Lung (tissue), 12 donors: Measurements from ENCODE around the gene FNDC5. TPM values are rescaled to one million over a fixed set of nuclear protein-coding genes. Genes with fewer than 3 reads are reported as not detected.

Source experiments
- ATAC-seq: fragments of 200-7000 bp; cut with Tn5 transposase; one replicate; pipeline ENCODE4 v1.9.1; 2020; ENCODE audit warnings: moderate number of reproducible peaks; ENCODE audit not compliant: insufficient read depth, low FRiP score
- DNase-seq, 3 donors: peaks; one replicate each; pipeline ENCODE4 v3.0.0-alpha.2; 2013 to 2017
- H3K27ac ChIP-seq, 2 donors: one replicate each; pipeline ENCODE4 v1.5.1; 2013; ENCODE audit warnings: mild to moderate bottlenecking in 2 of 2, moderate library complexity in 2 of 2, control low read depth in 1 of 2, inconsistent platforms in 1 of 2, low read depth in 1 of 2, low read length in 1 of 2
- H3K27me3 ChIP-seq, 3 donors: one replicate each; pipeline ENCODE4 v1.5.1; 2013; ENCODE audit warnings: low read length in 2 of 3; ENCODE audit not compliant: control insufficient read depth in 3 of 3, insufficient read depth in 3 of 3
- H3K36me3 ChIP-seq, 4 donors: one replicate each; pipeline ENCODE4 v1.5.1; 2013; ENCODE audit warnings: low read length in 4 of 4, mild to moderate bottlenecking in 1 of 4, moderate library complexity in 1 of 4; ENCODE audit not compliant: control insufficient read depth in 4 of 4, insufficient read depth in 4 of 4
- H3K4me1 ChIP-seq, 5 donors: one replicate each; pipeline ENCODE4 v1.5.1; 2013; ENCODE audit warnings: low read length in 5 of 5, mild to moderate bottlenecking in 2 of 5, moderate library complexity in 1 of 5; ENCODE audit not compliant: control insufficient read depth in 5 of 5, insufficient read depth in 5 of 5
- H3K4me3 ChIP-seq: one replicate; pipeline ENCODE4 v1.5.1; 2013; ENCODE audit warnings: mild to moderate bottlenecking, control low read depth, moderate library complexity
- H3K9ac ChIP-seq, 2 donors: one replicate each; pipeline ENCODE4 v1.5.1; 2013; ENCODE audit warnings: low read length in 2 of 2, control low read depth in 1 of 2; ENCODE audit not compliant: insufficient read depth in 1 of 2
- H3K9me3 ChIP-seq, 4 donors: one replicate each; pipeline ENCODE4 v1.5.1; 2013; ENCODE audit warnings: low read length in 3 of 4, mild to moderate bottlenecking in 1 of 4, moderate library complexity in 1 of 4; ENCODE audit not compliant: control insufficient read depth in 4 of 4, insufficient read depth in 3 of 4
- WGBS, 2 donors: extraction: QIAGEN DNeasy Blood & Tissue Kit; methylation state at CpG; one replicate each; pipeline ENCODE4 v1.1.7; 2013; 5-methylcytosine and 5-hydroxymethylcytosine counted together
- polyA plus RNA-seq, 2 donors: library from polyadenylated mRNA; stranded (reverse); fragments of 200-250 nt; gene quantifications; one replicate each; pipeline ENCODE4 v1.2.1, GENCODE V29; 2013
- total RNA-seq, 2 donors: library from RNA; depleted of rRNA in 1 of 2; stranded (reverse); fragments of >200 nt in 1 of 2; gene quantifications; one replicate each; pipeline ENCODE4 v1.2.1, GENCODE V29; 2014 to 2021
- TF ChIP-seq, protein P1 (sequence below): IDR thresholded peaks from 2 replicates; pipeline ENCODE4 v1.5.1; 2012; ENCODE audit warnings: mild to moderate bottlenecking; ENCODE audit errors: control extremely low read depth, extremely low read depth
- donor health status: control.
- donor health status: control.
- donor health status: Bipolar disorder and iron deficiency.
- donor health status: healthy.
- donor health status: DM: yes; HTN: yes; CAD: no.

The FNDC5 gene
- total and polyA plus RNA-seq, 4 donors, result 0.10 to 5.3 (median 0.25) TPM

DNA sequence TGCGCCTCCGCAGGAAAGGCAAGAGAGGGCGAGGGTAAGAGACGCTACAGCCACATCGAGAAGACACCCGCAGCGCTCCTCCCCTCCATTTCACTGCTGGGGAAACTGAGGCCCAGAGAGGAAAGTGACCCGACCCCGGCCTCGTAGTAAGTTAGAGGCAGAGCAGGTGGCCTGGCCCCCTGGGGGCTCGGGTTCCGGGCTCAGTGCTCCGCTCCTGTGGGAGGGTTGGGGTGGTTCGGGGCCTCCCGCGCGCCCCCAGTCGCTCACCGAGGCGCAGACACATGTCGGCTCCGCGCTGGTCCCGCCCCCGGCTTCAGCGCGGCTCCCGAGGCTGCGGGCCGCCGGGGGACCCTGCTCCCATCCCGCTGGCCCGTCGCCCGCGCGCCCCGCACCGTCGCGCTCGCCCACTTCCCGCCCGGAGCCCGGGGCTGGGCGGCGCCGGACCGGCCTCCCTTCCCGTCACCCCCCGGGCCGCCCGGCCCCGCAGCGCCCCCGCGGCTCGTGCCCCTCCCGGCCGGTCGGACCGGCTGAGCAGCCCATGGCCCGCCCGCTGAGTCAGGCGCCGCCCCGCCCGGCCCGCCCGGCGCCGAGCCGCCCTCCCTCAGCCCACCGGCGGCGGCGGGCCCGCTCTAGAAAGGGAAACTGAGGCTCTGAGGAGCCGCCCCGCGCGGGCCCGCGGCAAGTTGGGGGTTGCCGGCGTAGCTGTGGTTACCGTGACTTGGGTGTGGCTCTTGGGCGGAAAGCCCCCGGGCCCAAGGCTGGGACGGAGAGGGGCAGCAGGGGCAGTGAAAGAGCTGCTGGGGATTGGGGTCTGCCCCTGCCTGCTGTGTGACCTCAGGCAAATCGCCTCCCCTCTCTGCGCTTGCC, 30.5 kb upstream of the FNDC5 start, which contains the start of gene TMEM54:
Gene TMEM54, minus strand, starts transcription at position 434 of the 867 bp plus-strand sequence. Its CDS starts 151 bp downstream, at position 283.
- Histone ChIP-seq H3K9me3 (no peaks in the 10 kb centered on the region), H3K27me3 (peaks cover 0 to 11% (median 6%) of the 10 kb centered on the region in 3 donors), H3K27ac (no peak within 1 kb of the TSS), H3K36me3 (no peaks in the 10 kb centered on the region), H3K9ac (no peak within 1 kb of the TSS), H3K4me3 (peak within 1 kb of the TSS; percentile 59), H3K4me1 (peaks cover 0 to 11% (median 0%) of the 10 kb centered on the region in 5 donors)
- WGBS, 2 donors, result 1% methylated on average over 75 to 92 of the region's 92 CpGs
- TF ChIP-seq, protein P1, sequence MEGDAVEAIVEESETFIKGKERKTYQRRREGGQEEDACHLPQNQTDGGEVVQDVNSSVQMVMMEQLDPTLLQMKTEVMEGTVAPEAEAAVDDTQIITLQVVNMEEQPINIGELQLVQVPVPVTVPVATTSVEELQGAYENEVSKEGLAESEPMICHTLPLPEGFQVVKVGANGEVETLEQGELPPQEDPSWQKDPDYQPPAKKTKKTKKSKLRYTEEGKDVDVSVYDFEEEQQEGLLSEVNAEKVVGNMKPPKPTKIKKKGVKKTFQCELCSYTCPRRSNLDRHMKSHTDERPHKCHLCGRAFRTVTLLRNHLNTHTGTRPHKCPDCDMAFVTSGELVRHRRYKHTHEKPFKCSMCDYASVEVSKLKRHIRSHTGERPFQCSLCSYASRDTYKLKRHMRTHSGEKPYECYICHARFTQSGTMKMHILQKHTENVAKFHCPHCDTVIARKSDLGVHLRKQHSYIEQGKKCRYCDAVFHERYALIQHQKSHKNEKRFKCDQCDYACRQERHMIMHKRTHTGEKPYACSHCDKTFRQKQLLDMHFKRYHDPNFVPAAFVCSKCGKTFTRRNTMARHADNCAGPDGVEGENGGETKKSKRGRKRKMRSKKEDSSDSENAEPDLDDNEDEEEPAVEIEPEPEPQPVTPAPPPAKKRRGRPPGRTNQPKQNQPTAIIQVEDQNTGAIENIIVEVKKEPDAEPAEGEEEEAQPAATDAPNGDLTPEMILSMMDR, result no peak
- DNase-seq, result peak; percentile 32 to 69 (median 49)
- peak; percentile 85 for ATAC-seq

GRCh38 chr1:32900371-32900955, 29.8 kb upstream of the FNDC5 start:
- peak overlapping the region; percentile 59 for H3K4me3 ChIP-seq
- ATAC-seq (no peak), DNase-seq (no peak)
- H3K36me3 ChIP-seq, result no peaks in the 10 kb centered on the region
- no peak overlapping the region for H3K9ac ChIP-seq
- no peak overlapping the region for H3K27ac ChIP-seq
- H3K27me3 ChIP-seq, result peaks cover 0 to 11% (median 6%) of the 10 kb centered on the region in 3 donors
- no peaks in the 10 kb centered on the region for H3K9me3 ChIP-seq
- WGBS, 2 donors, result 28 to 29% methylated on average over 20 to 22 of the region's 22 CpGs
- TF ChIP-seq, protein P1, result no peak
- peaks cover 0 to 11% (median 0%) of the 10 kb centered on the region in 5 donors for H3K4me1 ChIP-seq

DNA sequence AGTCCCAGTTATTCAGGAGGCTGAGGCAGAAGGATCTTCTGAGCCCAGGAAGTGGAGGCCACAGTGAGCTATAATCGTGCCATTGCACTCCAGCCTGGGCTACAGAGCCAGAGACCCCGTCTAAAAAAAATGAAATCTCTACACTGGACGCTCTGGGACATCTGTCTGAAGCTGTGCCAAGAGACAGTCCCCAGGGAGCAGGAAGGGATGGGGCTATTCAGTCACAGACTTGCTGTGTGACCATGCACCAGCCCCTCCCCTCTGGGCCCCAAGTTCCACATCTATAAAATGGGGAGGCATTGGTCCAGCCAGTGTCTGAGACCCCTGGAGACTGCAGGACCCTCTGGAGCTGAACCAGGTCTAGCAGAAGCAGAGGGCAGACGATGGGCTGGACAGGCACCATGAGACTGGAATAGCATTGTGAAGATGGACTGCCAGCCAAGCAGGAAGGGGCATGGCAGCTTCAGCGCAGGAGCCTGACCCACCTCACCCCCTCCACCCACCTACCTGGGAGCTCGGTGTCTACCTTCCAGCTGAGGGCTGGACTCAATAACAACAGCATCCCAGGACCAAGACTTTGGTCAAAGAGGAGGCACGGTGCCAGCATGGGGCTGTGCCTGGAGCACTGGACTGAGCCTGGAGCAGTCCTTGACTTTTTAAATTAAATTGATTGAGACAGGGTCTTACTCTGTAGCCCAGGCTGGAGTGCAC, 29.0 kb upstream of the FNDC5 start:
- Histone ChIP-seq H3K36me3 (no peaks in the 10 kb centered on the region), H3K9me3 (no peaks in the 10 kb centered on the region), H3K4me3 (no peak overlapping the region), H3K9ac (no peak overlapping the region), H3K4me1 (peaks cover 0 to 11% (median 0%) of the 10 kb centered on the region in 5 donors), H3K27me3 (peaks cover 0 to 13% (median 6%) of the 10 kb centered on the region in 3 donors), H3K27ac (no peak overlapping the region)
- ATAC-seq (no peak), DNase-seq (no peak)
- 74 to 86% methylated on average over 7 of the region's 7 CpGs for WGBS, 2 donors
- TF ChIP-seq, protein P1, result no peak
